HG03439 (cell line): Measurements from ENCODE around the gene TIMM29.
"Not testable (repeated sequence)": the region's sequence is repeated elsewhere in the genome, so short reads cannot be mapped to it uniquely, and the experiment has no call there.

Experiments used
- ATAC-seq: cut with Tn5 transposase; IDR thresholded peaks from one replicate; pipeline ENCODE4 v1.9.1; 2021; ENCODE audit warnings: mild to moderate bottlenecking, moderate library complexity; ENCODE audit not compliant: unreplicated experiment

TIMM29 gene

GRCh38 chr19:10936661-10937084 lies 8.1 kb downstream of the TIMM29 start:
- ATAC-seq, result no peak

- not testable (repeated sequence) for ATAC-seq
These were observed 13.0 kb downstream of the TIMM29 start for GRCh38 chr19:10941649-10942048.

GRCh38 chr19:10943412-10943811 lies 14.8 kb downstream of the TIMM29 start:
- ATAC-seq, result not testable (repeated sequence)

DNA sequence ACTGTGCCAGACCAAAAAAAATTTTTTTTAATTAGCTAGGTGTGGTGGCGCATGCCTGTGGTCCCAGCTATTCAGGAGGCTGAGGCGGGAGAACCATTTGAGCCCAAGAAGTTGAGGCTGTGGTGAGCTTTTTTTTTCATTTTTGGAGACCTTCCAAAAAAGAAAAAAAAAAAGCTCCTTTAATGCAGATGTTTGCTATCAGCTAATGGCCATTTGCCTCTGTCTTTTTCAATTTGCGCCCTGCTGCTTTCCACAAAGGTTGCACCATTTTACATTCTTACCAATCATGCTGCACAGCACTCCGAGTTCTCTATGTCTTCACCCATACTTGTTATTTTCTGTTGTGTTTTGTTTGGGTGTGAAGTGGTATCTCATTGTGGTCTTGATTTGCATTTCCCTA lies 16.7 kb downstream of the TIMM29 start:
- ATAC-seq, result no peak

- ATAC-seq, result no peak
These were observed 18.5 kb downstream of the TIMM29 start for GRCh38 chr19:10946958-10947657.

DNA sequence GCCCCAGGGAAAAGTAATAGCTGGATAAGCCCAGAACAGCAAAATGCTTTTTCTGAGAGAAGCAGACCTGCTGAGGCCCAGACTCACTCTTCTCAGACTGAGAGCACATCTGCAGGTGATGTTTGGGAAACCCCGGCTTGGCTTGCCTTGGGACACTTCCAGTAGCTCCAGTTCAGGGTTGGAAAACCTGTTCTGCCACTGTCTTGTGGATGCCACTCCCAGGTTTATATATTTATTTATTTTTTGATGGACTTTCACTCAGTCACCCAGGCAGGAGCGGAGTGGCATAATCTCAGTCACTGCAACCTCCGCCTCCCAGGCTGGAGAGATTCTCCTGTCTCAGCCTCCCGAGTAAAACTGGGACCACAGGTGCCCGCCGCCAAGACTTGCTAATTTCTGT lies 24.2 kb downstream of the TIMM29 start:
- ATAC-seq, result no peak

DNA sequence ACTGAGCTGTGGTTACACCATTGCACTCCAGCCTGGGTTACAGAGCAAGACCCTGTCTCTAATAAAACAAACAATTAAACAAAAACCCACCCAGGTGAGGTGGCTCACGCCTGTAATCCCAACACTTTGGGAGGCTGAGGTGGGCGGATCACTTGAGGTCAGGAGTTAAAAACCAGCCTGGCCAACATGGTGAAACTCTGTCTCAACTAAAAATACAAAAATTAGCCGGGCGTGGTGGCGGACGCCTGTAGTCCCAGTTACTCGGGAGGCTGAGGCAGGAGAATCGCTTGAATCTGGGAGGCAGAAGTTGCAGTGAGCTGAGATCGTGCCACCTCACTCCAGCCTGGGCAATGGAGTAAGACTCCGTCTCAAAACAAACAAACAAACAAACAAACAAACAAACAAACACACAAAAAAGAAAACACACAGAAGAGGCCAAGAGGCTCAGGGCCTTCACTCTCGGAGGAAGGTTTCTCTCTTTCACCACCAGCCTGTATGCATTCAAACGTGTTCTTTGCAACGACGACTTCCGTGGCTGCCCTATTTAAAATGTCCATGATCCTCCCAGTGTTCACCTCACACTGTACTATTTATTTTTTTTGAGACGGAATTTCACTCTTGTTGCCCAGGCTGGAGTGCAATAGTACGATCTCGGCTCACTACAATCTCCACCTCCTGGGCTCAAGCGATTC lies 30.8 kb downstream of the TIMM29 start:
- not testable (repeated sequence) for ATAC-seq

- ATAC-seq, result peak; percentile 76
These were observed 31.9 kb downstream of the TIMM29 start, which contains the start of gene SMARCA4 for GRCh38 chr19:10960314-10961072. Gene SMARCA4, plus strand, starts transcription at chr19:10961030. Its CDS starts 23,122 bp downstream, at chr19:10984152.

- ATAC-seq, result peak; percentile 42
These were observed 32.7 kb downstream of the TIMM29 start for GRCh38 chr19:10961073-10961860.

DNA sequence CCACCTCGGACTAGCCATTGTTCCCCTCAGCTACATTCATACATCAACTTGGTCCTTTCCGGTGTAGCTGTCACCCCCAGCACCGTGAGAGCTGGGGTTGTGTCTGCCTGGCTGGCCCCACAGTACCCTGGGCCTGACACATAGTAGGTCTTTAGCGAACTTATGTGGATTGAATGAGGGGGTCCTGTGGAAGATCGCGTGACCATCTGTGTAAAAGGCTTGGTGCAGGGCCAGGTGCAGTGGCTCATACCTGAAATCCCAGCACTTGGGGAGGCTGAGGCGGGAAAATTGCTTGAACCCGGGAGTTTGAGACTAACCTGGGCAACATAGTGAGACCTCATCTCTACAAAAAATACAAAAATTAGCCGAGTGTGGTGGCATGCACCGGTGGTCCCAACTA lies 34.3 kb downstream of the TIMM29 start:
- no peak for ATAC-seq

DNA sequence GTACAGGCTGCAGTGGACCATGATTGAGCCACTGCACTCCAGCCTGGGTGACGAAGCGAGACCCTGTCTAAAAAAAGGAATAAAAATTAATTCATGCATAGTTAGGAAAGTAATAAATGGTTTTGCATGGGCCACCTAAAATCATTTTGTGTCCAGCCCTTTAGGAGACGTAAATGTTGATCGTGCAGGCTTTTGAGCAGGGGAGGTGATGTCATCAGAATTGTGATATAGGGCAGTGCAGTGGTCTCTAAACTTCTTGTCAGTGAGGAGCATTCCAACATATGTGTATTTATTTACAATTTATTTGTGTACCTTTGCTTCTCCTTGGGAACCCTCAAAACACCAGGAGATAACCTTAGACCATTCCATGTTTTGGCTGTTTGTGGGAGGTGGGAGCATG lies 35.3 kb downstream of the TIMM29 start:
- ATAC-seq, result no peak

DNA sequence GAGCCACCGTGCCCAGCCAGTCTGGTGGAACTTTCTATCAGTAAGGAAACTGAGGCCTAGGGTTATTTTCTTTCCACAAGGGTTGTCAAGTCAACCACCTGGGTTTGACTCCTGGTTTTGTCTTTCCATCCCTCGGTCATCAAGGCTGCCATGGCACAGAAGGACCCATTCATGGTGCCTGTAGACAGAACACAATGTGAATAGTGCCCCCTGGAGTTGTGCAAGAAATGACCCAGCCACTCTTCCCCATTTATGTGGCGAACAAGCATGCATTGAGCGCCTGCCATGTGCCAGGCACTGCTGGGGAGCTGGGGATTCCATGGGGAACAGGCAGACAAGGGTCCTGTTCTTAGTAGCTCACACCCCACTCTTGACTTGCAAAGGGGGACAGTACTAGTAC lies 36.3 kb downstream of the TIMM29 start:
- ATAC-seq, result no peak

- ATAC-seq, result no peak
These were observed 36.8 kb downstream of the TIMM29 start for GRCh38 chr19:10965398-10965797.

DNA sequence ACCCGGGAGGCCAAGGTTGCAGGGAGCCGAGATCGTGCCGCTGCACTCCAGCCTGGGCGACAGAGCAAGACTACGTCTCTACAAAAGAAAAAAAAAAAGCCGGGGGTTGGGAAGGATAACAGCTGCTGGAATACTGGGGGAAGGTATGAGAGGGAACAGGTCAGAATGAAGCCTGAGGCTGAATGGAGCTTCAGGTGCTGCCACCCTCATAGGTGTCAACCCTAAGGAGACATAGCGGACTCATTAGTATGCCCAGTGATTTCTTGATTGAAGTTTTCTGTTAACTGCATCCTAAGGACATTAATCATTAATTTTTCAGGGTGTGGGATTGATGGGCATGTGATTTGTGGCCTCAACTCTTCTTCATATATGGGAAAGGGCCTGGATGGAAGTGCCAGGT lies 38.2 kb downstream of the TIMM29 start:
- ATAC-seq, result no peak

GRCh38 chr19:10968527-10969135 lies 40.0 kb downstream of the TIMM29 start:
- ATAC-seq, result no peak

DNA sequence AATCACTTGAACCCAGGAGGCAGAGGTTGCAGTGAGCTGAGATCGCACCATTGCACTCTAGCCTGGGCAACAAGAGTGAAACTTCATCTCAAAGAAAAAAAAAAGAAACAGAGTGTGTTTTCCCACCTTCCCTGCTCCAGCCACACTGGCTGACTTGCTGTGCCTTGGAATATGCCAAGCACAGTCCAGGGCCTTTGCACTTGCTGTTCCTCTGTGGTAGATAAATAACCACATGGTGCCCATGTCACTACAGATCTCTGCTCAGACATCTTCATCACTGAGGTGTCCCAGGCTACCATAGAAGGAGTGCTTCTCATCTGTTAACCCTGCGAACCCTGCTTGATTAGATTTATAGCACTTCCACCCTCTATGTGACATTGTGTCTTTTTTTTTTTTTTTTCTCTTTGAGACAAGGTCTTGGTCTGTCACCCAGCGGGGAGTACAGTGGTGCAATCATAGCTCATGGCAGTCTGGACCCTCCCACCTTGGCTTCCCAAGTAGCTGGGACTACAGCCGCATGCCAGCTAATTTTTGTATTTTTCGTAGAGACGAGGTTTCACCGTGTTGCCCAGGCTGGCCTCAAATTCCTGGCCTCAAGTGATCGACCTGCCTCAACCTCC lies 42.6 kb downstream of the TIMM29 start:
- no peak for ATAC-seq

DNA sequence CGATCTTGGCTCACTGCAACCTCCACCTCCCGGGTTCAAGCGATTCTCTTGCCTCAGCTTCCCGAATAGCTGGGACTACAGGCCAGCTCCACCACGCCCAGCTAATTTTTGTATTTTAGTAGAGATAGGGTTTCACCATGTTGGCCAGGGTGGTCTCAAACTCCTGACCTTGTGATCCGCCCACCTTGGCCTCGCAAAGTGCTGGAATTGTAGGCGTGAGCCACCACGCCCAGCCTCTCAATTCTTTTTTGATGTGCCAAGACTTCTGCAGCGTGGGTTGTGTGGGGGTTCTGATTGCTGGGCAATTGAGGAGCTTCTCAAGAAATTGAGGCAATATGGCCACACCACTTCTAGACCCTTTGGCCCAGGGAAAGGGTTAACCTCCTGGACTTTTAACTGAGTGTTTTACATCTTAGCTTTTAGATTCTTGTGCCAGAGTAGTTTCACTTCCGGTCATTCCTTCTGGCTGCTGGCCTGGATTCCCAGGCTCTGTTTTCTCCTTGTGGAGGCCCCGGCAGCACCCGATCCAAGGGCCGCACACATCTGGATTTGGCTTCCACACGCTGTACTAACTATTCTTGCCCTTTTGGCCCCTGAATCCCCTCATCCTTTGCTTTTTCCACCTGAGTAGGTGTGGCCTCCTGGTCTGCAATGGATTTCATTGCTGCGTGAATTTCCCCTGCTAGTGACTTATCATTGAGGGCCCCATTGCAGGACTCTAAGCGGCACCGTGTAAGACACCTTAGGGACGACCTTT lies 46.9 kb downstream of the TIMM29 start:
- no peak for ATAC-seq

GRCh38 chr19:10976131-10976892 lies 47.7 kb downstream of the TIMM29 start:
- no peak for ATAC-seq

GRCh38 chr19:10977742-10978092 lies 49.1 kb downstream of the TIMM29 start:
- no peak for ATAC-seq
